SK-N-MC (cell line): ENCODE results near the gene LRMDA.

Experiments
- EZH2 ChIP-seq: fragments of 200-600 bp; sonication (generic); IDR thresholded peaks from one replicate; pipeline ENCODE4 v1.6.1; 2017; ENCODE audit warnings: antibody characterized with exemption
- POLR2AphosphoS5 ChIP-seq: IDR thresholded peaks from 2 replicates; pipeline ENCODE4 v1.6.1; 2012; ENCODE audit warnings: mild to moderate bottlenecking, low read depth, low read length, borderline replicate concordance

- no peak for TF ChIP-seq EZH2
- no peak for TF ChIP-seq POLR2AphosphoS5
Observed at GRCh38 chr10:75838486-75838885, 407.1 kb downstream of the LRMDA start.
